Motor neuron (in vitro differentiated cells): ENCODE measurements around the gene HSPG2. TPM values are rescaled to one million over a fixed set of nuclear protein-coding genes. Genes with fewer than 3 reads are reported as not detected.

Source experiments
- ATAC-seq, 8 experiments: fragments of 200-7000 bp; cut with Tn5 transposase; replicated peaks in 6 of 8; 2 replicates each; pipeline ENCODE4 v1.8.0; 2021; ENCODE audit warnings: mild to moderate bottlenecking in 8 of 8, moderate library complexity in 8 of 8
- H3K27ac ChIP-seq, 2 donors: fragments of 250-450 bp; sonication (Bioruptor Pico); 2 replicates each; pipeline ENCODE4 v1.9.0; 2021; ENCODE audit warnings: antibody characterized with exemption in 2 of 2, mild to moderate bottlenecking in 2 of 2, moderate library complexity in 1 of 2
- H3K4me1 ChIP-seq, 2 donors: fragments of 250-450 bp; sonication (Bioruptor Pico); replicated peaks in 1 of 2; 2 replicates each; pipeline ENCODE4 v1.6.1; 2021; ENCODE audit warnings: antibody characterized with exemption in 2 of 2, mild to moderate bottlenecking in 2 of 2, moderate library complexity in 1 of 2
- H3K4me3 ChIP-seq, 5 donors: fragments of 250-450 bp; sonication (Bioruptor Pico); 2 replicates each; pipeline ENCODE4 v1.9.0; 2021; ENCODE audit warnings: antibody characterized with exemption in 5 of 5, mild to moderate bottlenecking in 5 of 5, moderate library complexity in 4 of 5
- WGBS, 10 experiments: fragments of 450-650 bp; shearing (Covaris generic); methylation state at CpG; one replicate each; pipeline ENCODE4 v1.0.0; 2022; 5-methylcytosine and 5-hydroxymethylcytosine counted together
- in situ Hi-C, 9 experiments: fragments of 400-800 bp; cut with MboI; loops; one replicate each; pipeline ENCODE4 v1.15.0; 2021; ENCODE audit warnings: low sequenced_read_pairs in 9 of 9, low pct_unique_long_range_greater_than_20kb in 2 of 9; ENCODE audit not compliant: unreplicated experiment in 9 of 9
- total RNA-seq, 8 experiments: library from RNA; unstranded; fragments of 300-600 nt; gene quantifications; 2 replicates each; pipeline versions ENCODE4 v1.2.3 to v1.2.4, GENCODE V29; 2022

The HSPG2 gene
- total RNA-seq, 8 experiments from 2014 or later: 5.8 to 47.9 (median 12.8) TPM

- no peak overlapping the region for H3K4me3 ChIP-seq
- peak in 1 of 8 experiments; percentile 87 for ATAC-seq
- no peaks in the 10 kb centered on the region for H3K4me1 ChIP-seq
- 40 to 100% (median 89%) methylated on average over 1 to 10 of the region's 11 CpGs; no CpG with 5 or more reads in 1 of the 10 experiments for WGBS, 10 experiments
- in situ Hi-C loops: no loop called here
- no peak overlapping the region for H3K27ac ChIP-seq
Observed at GRCh38 chr1:21882721-21883415, 54.2 kb downstream of the HSPG2 start.

GRCh38 chr1:21881250-21881649 lies 55.9 kb downstream of the HSPG2 start:
- ATAC-seq: no peak
- no peak overlapping the region for H3K4me3 ChIP-seq
- H3K4me1 ChIP-seq: no peaks in the 10 kb centered on the region
- WGBS, 10 experiments: 88 to 100% (median 94%) methylated on average over 1 to 10 of the region's 12 CpGs; no CpG with 5 or more reads in 6 of the 10 experiments
- no peak overlapping the region for H3K27ac ChIP-seq
- in situ Hi-C loops: no loop called here

GRCh38 chr1:21880619-21880970 lies 56.5 kb downstream of the HSPG2 start:
- in situ Hi-C loops: no loop called here
- Histone ChIP-seq H3K27ac (no peak overlapping the region), H3K4me1 (no peaks in the 10 kb centered on the region), H3K4me3 (no peak overlapping the region)
- WGBS, 10 experiments: 83 to 87% methylated on average over 2 to 3 of the region's 16 CpGs; no CpG with 5 or more reads in 8 of the 10 experiments
- ATAC-seq: no peak

- no peak for ATAC-seq
- no peak overlapping the region for H3K27ac ChIP-seq
- WGBS, 10 experiments: 88 to 100% (median 96%) methylated on average over 1 to 12 of the region's 19 CpGs; no CpG with 5 or more reads in 5 of the 10 experiments
- in situ Hi-C loops: no loop called here
- no peak overlapping the region for H3K4me3 ChIP-seq
- no peaks in the 10 kb centered on the region for H3K4me1 ChIP-seq
Observed at GRCh38 chr1:21879928-21880618, 57.0 kb downstream of the HSPG2 start.

GRCh38 chr1:21878840-21879478 lies 58.2 kb downstream of the HSPG2 start:
- in situ Hi-C loops: no loop called here
- Histone ChIP-seq H3K4me1 (no peaks in the 10 kb centered on the region), H3K4me3 (no peak overlapping the region), H3K27ac (no peak overlapping the region)
- no peak for ATAC-seq
- 90 to 100% (median 97%) methylated on average over 1 to 6 of the region's 11 CpGs; no CpG with 5 or more reads in 4 of the 10 experiments for WGBS, 10 experiments

GRCh38 chr1:21878009-21878773 lies 58.9 kb downstream of the HSPG2 start:
- ATAC-seq: no peak
- Histone ChIP-seq H3K4me3 (no peak overlapping the region), H3K4me1 (no peaks in the 10 kb centered on the region), H3K27ac (no peak overlapping the region)
- 83 to 94% (median 93%) methylated on average over 1 to 13 of the region's 25 CpGs; no CpG with 5 or more reads in 6 of the 10 experiments for WGBS, 10 experiments
- in situ Hi-C loops: no loop called here

DNA sequence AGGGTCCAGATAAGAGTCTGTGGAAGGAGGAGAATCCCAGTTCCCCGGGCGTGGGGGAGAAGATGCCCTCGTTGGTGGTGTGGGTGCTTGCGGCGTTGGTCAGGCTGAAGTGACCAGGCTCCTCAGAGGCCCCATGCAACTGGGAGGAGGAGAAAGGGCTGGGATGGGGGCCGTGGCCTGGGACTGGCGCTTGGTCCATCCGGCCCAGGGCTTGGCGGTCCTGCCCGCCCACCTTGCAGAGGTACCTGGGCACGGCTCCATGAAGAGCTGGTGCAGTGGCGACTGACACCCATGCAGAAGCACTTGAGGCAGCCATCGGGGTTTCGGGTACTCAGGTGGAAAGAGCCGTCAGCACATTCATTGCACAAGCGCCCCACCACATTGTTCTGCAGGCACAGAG lies 60.8 kb downstream of the HSPG2 start:
- Histone ChIP-seq H3K4me1 (no peaks in the 10 kb centered on the region), H3K4me3 (no peak overlapping the region), H3K27ac (no peak overlapping the region)
- WGBS, 10 experiments: 76 to 100% (median 94%) methylated on average over 2 to 9 of the region's 16 CpGs; no CpG with 5 or more reads in 6 of the 10 experiments
- in situ Hi-C loops: no loop called here
- ATAC-seq: no peak

DNA sequence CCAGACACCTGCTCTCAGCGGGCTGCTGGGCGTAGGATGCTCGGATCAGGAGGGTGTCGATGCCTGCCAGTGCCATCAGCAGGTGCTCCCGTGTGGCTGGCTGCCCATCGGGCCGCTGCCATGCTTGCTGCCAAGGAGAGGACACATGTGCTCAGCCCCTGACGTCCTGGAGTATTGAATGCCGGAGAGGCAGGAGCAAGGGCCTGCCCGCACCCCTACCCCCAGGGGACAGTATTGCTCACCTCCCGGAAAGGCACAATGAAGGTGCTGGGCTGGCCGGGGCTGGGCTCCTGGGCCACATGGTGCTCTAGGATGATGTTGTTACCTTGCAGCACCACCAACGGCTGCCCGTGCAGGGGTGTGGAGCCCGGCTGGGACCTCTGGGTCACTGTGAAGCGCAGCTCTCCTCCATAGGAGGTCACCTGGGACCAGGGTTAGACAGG lies 61.5 kb downstream of the HSPG2 start:
- WGBS, 10 experiments: 86 to 100% (median 90%) methylated on average over 1 to 10 of the region's 16 CpGs; no CpG with 5 or more reads in 5 of the 10 experiments
- ATAC-seq: peak in 1 of 8 experiments; percentile 13
- Histone ChIP-seq H3K4me1 (no peaks in the 10 kb centered on the region), H3K4me3 (no peak overlapping the region), H3K27ac (no peak overlapping the region)
- in situ Hi-C loops: no loop called here

DNA sequence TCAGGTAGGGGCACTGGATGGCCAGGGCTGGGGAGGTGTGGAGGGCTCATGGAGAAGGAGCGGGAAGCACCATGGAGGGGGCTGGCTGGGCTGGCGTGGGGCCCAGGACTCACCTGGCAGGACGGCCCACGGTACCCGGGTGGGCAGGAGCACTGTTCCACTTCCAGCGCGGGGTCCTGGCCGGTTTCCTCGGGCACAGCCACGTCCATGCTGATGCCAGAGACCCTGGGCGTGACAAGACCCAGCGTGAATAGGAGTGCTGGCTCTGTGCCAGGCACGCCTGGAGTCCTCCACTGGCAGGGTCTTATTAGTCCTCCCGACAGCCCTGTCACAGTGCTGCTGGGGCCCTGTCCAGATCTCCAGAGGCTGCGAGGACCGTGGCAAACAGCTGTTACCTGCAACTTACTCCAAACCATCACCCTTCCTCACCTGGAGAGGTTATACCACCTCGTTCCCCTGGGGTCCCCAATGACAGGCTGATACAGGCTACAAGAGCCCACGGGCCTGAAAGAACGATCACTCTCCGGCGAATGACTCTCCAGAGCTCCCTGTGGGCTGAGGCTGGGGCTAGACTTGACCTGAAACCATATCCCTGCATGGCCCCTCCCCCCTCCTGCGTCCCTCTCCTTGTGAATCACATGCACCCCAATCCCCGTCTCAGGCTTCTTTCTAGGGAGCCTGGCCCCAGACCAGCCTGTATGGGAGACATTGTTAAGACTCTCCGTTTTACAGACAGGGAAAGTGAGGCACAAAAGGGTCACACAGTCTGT lies 62.1 kb downstream of the HSPG2 start:
- ATAC-seq: peak in 5 of 8 experiments; percentile 7 to 24 (median 21)
- Histone ChIP-seq H3K4me1 (peaks cover 0 to 1% of the 10 kb centered on the region in 2 donors), H3K4me3 (no peak overlapping the region), H3K27ac (no peak overlapping the region)
- in situ Hi-C loops: no loop called here
- WGBS, 10 experiments: 72 to 100% (median 85%) methylated on average over 1 to 9 of the region's 24 CpGs; no CpG with 5 or more reads in 6 of the 10 experiments

- no peak overlapping the region for H3K4me3 ChIP-seq
- H3K27ac ChIP-seq: no peak overlapping the region
- peaks cover 0 to 5% of the 10 kb centered on the region in 2 donors for H3K4me1 ChIP-seq
- in situ Hi-C loops: no loop called here
- 80 to 100% (median 94%) methylated on average over 1 to 6 of the region's 16 CpGs; no CpG with 5 or more reads in 5 of the 10 experiments for WGBS, 10 experiments
- peak in 1 of 8 experiments; percentile 2 for ATAC-seq
Observed at GRCh38 chr1:21874328-21874727, 62.8 kb downstream of the HSPG2 start.

DNA sequence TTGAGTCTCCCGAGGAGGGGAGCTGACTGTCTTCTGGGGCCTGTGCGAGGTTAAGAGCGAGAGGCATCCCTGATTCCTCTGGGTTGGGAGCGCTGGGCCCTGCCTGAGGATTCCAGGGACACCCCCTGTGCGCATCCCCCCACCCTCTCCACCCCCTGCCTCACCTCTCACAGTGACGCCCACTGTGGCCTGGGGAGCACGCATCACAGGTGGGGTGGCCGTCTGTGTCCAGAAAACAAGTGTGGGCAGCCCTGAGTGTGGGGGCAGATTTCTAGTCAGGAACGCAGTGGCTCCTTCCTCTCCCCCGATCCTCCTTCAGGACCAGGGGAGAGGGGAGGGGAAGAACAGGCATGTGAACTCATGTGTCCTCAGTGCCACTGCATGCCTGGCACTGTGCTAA lies 63.3 kb downstream of the HSPG2 start:
- in situ Hi-C loops: no loop called here
- Histone ChIP-seq H3K4me3 (no peak overlapping the region), H3K27ac (no peak overlapping the region), H3K4me1 (peaks cover 0 to 9% of the 10 kb centered on the region in 2 donors)
- no peak for ATAC-seq
- WGBS, 10 experiments: 100% methylated on average over 1 of the region's 10 CpGs; no CpG with 5 or more reads in 9 of the 10 experiments

- Histone ChIP-seq H3K4me3 (no peak overlapping the region), H3K4me1 (peaks cover 0 to 13% of the 10 kb centered on the region in 2 donors), H3K27ac (no peak overlapping the region)
- in situ Hi-C loops: no loop called here
- ATAC-seq: no peak
- WGBS, 10 experiments: 67 to 100% (median 92%) methylated on average over 1 to 5 of the region's 8 CpGs; no CpG with 5 or more reads in 3 of the 10 experiments
Observed at GRCh38 chr1:21873174-21873573, 63.9 kb downstream of the HSPG2 start.
